HCT116 (cell line): Measurements from ENCODE around the gene SESN3. TPM values are rescaled to one million over a fixed set of nuclear protein-coding genes. Genes with fewer than 3 reads are reported as not detected.

Experiments used
- ATAC-seq: fragments of 200-7000 bp; cut with Tn5 transposase; 2 replicates; pipeline ENCODE4 v1.9.1; 2020; ENCODE audit warnings: mild to moderate bottlenecking, moderate library complexity
- BruUV-seq: library from RNA; stranded (reverse); fragments of 400-500 nt; replicated peaks from 2 replicates; lab custom pipeline; 2021; lab: Mats Ljungman, UMichigan
- CTCF ChIA-PET: fragments of 300-600 bp; sonication (Branson Sonifier 250); formaldehyde crosslinking; loops from one replicate; lab custom pipeline; 2021; ENCODE audit warnings: antibody characterized with exemption; lab: Charles Lee
- POLR2A ChIA-PET: fragments of 300-600, 350-600 bp; sonication (Branson Sonifier 250); formaldehyde crosslinking; loops from one replicate; lab custom pipeline; 2021; ENCODE audit warnings: antibody characterized with exemption; lab: Charles Lee
- RAD21 ChIA-PET, 2 experiments: fragments of 300-600 bp; sonication (Branson Sonifier 250); formaldehyde crosslinking; loops; one replicate each; lab custom pipeline; 2023; ENCODE audit warnings: low total read pairs in 2 of 2; ENCODE audit not compliant: uncharacterized antibody in 2 of 2, unreplicated experiment in 2 of 2, low non-redundant PET in 1 of 2; lab: Charles Lee
- DNase-seq: peaks from one replicate; pipeline ENCODE4 v3.0.0-alpha.2; 2010; ENCODE audit warnings: low read depth, low spot score
- H2AFZ ChIP-seq: fragments of 200-600 bp; shearing (Covaris generic), sonication (generic); 2 replicates; pipeline ENCODE4 v1.6.1; 2017; ENCODE audit warnings: low read depth, mixed run types, mixed read lengths, antibody characterized with exemption, low read length; ENCODE audit not compliant: poor library complexity, severe bottlenecking
- H3K27ac ChIP-seq: 2 replicates; pipeline ENCODE4 v1.5.1; 2012; ENCODE audit warnings: low read depth, low read length
- H3K27me3 ChIP-seq: fragments of 200-600 bp; sonication (generic); 2 replicates; pipeline ENCODE4 v1.6.1; 2016; ENCODE audit warnings: mixed run types, low read length, mixed read lengths; ENCODE audit not compliant: insufficient read depth
- H3K36me3 ChIP-seq, 2 experiments: fragments of 200-500 bp in 1 of 2; fragments of 200-600 bp in 1 of 2; sonication (Bioruptor generic) in 1 of 2; sonication (generic) in 1 of 2; 2 replicates each; pipeline versions ENCODE4 v1.5.1 to v1.6.1; 2014 to 2016; ENCODE audit warnings: low read length in 2 of 2, inconsistent platforms in 1 of 2, mixed read lengths in 1 of 2, mixed run types in 1 of 2; ENCODE audit not compliant: insufficient read depth in 2 of 2, control insufficient read depth in 1 of 2
- H3K4me1 ChIP-seq, 2 experiments: fragments of 200-600 bp in 1 of 2; sonication (generic) in 1 of 2; 2 replicates each; pipeline versions ENCODE4 v1.5.1 to v1.6.1; 2012 to 2017; ENCODE audit warnings: low read length in 2 of 2, inconsistent platforms in 1 of 2, mild to moderate bottlenecking in 1 of 2, mixed read lengths in 1 of 2, mixed run types in 1 of 2, moderate library complexity in 1 of 2; ENCODE audit not compliant: insufficient read depth in 2 of 2, control insufficient read depth in 1 of 2
- H3K4me2 ChIP-seq: fragments of 200-600 bp; sonication (generic); 2 replicates; pipeline ENCODE4 v1.6.1; 2017; ENCODE audit warnings: mixed run types, low read length, mixed read lengths
- H3K4me3 ChIP-seq, 2 experiments: fragments of 200-600 bp in 1 of 2; sonication (generic) in 1 of 2; replicated peaks in 1 of 2; 2 replicates each; pipeline ENCODE4 v1.5.1; 2011 to 2016; ENCODE audit warnings: low read length in 2 of 2, control low read depth in 1 of 2, low read depth in 1 of 2, mild to moderate bottlenecking in 1 of 2, mixed read lengths in 1 of 2, mixed run types in 1 of 2
- H3K79me2 ChIP-seq: fragments of 200-600 bp; sonication (generic); 2 replicates; pipeline ENCODE4 v1.6.1; 2017; ENCODE audit warnings: mild to moderate bottlenecking, mixed run types, low read length, moderate library complexity, mixed read lengths; ENCODE audit not compliant: insufficient read depth
- H3K9ac ChIP-seq: fragments of 200-600 bp; sonication (generic); 2 replicates; pipeline ENCODE4 v1.6.1; 2016; ENCODE audit warnings: low read length, mixed read lengths
- H3K9me2 ChIP-seq: fragments of 200-600 bp; sonication (generic), shearing (Covaris generic); 2 replicates; pipeline ENCODE4 v1.6.1; 2017; ENCODE audit warnings: mixed run types, mild to moderate bottlenecking, moderate library complexity; ENCODE audit not compliant: insufficient read depth
- H3K9me3 ChIP-seq, 2 experiments: fragments of 200-500 bp in 1 of 2; fragments of 200-600 bp in 1 of 2; sonication (Bioruptor generic) in 1 of 2; sonication (generic) in 1 of 2; 2 replicates each; pipeline ENCODE4 v1.6.1; 2014 to 2017; ENCODE audit warnings: low read length in 2 of 2, mixed read lengths in 2 of 2, inconsistent platforms in 1 of 2, low read depth in 1 of 2, mild to moderate bottlenecking in 1 of 2, mixed run types in 1 of 2, moderate library complexity in 1 of 2; ENCODE audit not compliant: control insufficient read depth in 1 of 2, insufficient read depth in 1 of 2
- H4K20me1 ChIP-seq: fragments of 200-600 bp; sonication (generic), shearing (Covaris generic); 2 replicates; pipeline ENCODE4 v1.6.1; 2017; ENCODE audit warnings: mixed run types, mild to moderate bottlenecking, moderate library complexity; ENCODE audit not compliant: insufficient read depth
- CBX3 ChIP-seq: IDR thresholded peaks from 2 replicates; pipeline ENCODE4 v1.6.1; 2012; ENCODE audit warnings: low read depth
- CEBPB ChIP-seq: IDR thresholded peaks from 2 replicates; pipeline ENCODE4 v1.6.1; 2012; ENCODE audit warnings: low read depth
- EGR1 ChIP-seq: IDR thresholded peaks from 2 replicates; pipeline ENCODE4 v1.6.1; 2012; ENCODE audit warnings: low read depth
- ELF1 ChIP-seq: IDR thresholded peaks from 2 replicates; pipeline ENCODE4 v1.6.1; 2012; ENCODE audit warnings: low read depth, borderline replicate concordance
- EZH2phosphoT487 ChIP-seq: fragments of 200-600 bp; IDR thresholded peaks from 2 replicates; pipeline ENCODE4 v1.6.1; 2018; ENCODE audit warnings: antibody characterized with exemption, borderline replicate concordance
- FOSL1 ChIP-seq: IDR thresholded peaks from 2 replicates; pipeline ENCODE4 v1.6.1; 2012; ENCODE audit warnings: low read depth
- JUND ChIP-seq: IDR thresholded peaks from 2 replicates; pipeline ENCODE4 v1.6.1; 2012
- MAX ChIP-seq: IDR thresholded peaks from 2 replicates; pipeline ENCODE4 v1.6.1; 2012
- POLR2A ChIP-seq: IDR thresholded peaks from 2 replicates; pipeline ENCODE4 v1.7.0; 2011; ENCODE audit warnings: borderline replicate concordance; ENCODE audit not compliant: insufficient read depth, insufficient read length; ENCODE audit errors: extremely low read depth
- POLR2AphosphoS5 ChIP-seq: IDR thresholded peaks from 2 replicates; pipeline ENCODE4 v1.6.1; 2011; ENCODE audit warnings: mild to moderate bottlenecking, low read depth, low read length, moderate library complexity
- RAD21 ChIP-seq: IDR thresholded peaks from 2 replicates; pipeline ENCODE4 v1.6.1; 2012; ENCODE audit warnings: low read depth, mild to moderate bottlenecking
- SIN3A ChIP-seq: IDR thresholded peaks from 2 replicates; pipeline ENCODE4 v1.6.1; 2012; ENCODE audit warnings: low read depth
- SP1 ChIP-seq: IDR thresholded peaks from 2 replicates; pipeline ENCODE4 v1.6.1; 2012; ENCODE audit warnings: low read depth
- SRF ChIP-seq: IDR thresholded peaks from 2 replicates; pipeline ENCODE4 v1.6.1; 2012; ENCODE audit warnings: low read depth
- TCF7L2 ChIP-seq: IDR thresholded peaks from 2 replicates; pipeline ENCODE4 v1.7.0; 2011; ENCODE audit warnings: borderline replicate concordance, inconsistent platforms; ENCODE audit not compliant: insufficient read depth, insufficient read length; ENCODE audit errors: extremely low read depth
- ZFX ChIP-seq: fragments of 450-650 bp; IDR thresholded peaks from 2 replicates; pipeline ENCODE4 v1.6.1; 2017
- ZNF274 ChIP-seq: fragments of 200-500 bp; sonication (Bioruptor generic); IDR thresholded peaks from 2 replicates; pipeline ENCODE4 v1.6.1; 2014; ENCODE audit warnings: mild to moderate bottlenecking, low read depth, low read length, inconsistent platforms
- intact Hi-C: fragments of 100-400 bp; cut with micrococcal nuclease; formaldehyde crosslinking; loops from 2 replicates; pipeline ENCODE4 v1.10.0; 2022
- total RNA-seq: library from RNA; stranded (reverse); gene quantifications from one replicate; pipeline ENCODE4 v1.2.1, GENCODE V29; 2021; ENCODE audit not compliant: unreplicated experiment
- TF ChIP-seq, protein P1 (sequence below): IDR thresholded peaks from 2 replicates; pipeline ENCODE4 v1.6.1; 2012; ENCODE audit warnings: low read depth
- TF ChIP-seq, protein P2 (sequence below): IDR thresholded peaks from 2 replicates; pipeline ENCODE4 v1.6.1; 2012
- TF ChIP-seq, protein P3 (sequence below), 3 experiments: fragments of 200-600 bp in 1 of 3; sonication (generic) in 1 of 3; IDR thresholded peaks in 2 of 3; conservative IDR thresholded peaks in 1 of 3; 2 replicates each; pipeline ENCODE4 v1.5.1; 2012 to 2017; ENCODE audit warnings: low read depth in 2 of 3, low read length in 2 of 3, antibody characterized with exemption in 1 of 3, borderline replicate concordance in 1 of 3, control low read depth in 1 of 3, mild to moderate bottlenecking in 1 of 3, mixed read lengths in 1 of 3, mixed run types in 1 of 3, moderate library complexity in 1 of 3; ENCODE audit not compliant: insufficient read depth in 1 of 3

The SESN3 gene
- total RNA-seq, 1 experiment from 2014 or later = 4.2 TPM

- H3K36me3 ChIP-seq = no peaks in the 10 kb centered on the region
Measured at GRCh38 chr11:95121698-95122097, 109.3 kb downstream of the SESN3 start.

More at GRCh38 chr11:95121698-95122097, 109.3 kb downstream of the SESN3 start:
- Histone ChIP-seq H3K79me2 (peaks cover 27% of the 10 kb centered on the region; the same call in 1 of the 2 replicates), H4K20me1 (no peaks in the 10 kb centered on the region), H3K4me1 (peaks cover 42% of the 10 kb centered on the region in 2 experiments), H2AFZ (no peak overlapping the region), H3K4me2 (peak overlapping the region; percentile 46), H3K9ac (no peak overlapping the region), H3K9me2 (no peaks in the 10 kb centered on the region)
- RAD21 ChIA-PET = no interaction called here
- TF ChIP-seq EGR1 (no peak), TCF7L2 (no peak), SP1 (no peak), JUND (no peak), SIN3A (no peak), CEBPB (no peak), ZNF274 (no peak), POLR2A (no peak), CBX3 (no peak), MAX (no peak), POLR2AphosphoS5 (no peak), ELF1 (no peak), ZFX (no peak), FOSL1 (no peak), EZH2phosphoT487 (no peak), RAD21 (no peak), SRF (no peak)
- TF ChIP-seq, protein P1, sequence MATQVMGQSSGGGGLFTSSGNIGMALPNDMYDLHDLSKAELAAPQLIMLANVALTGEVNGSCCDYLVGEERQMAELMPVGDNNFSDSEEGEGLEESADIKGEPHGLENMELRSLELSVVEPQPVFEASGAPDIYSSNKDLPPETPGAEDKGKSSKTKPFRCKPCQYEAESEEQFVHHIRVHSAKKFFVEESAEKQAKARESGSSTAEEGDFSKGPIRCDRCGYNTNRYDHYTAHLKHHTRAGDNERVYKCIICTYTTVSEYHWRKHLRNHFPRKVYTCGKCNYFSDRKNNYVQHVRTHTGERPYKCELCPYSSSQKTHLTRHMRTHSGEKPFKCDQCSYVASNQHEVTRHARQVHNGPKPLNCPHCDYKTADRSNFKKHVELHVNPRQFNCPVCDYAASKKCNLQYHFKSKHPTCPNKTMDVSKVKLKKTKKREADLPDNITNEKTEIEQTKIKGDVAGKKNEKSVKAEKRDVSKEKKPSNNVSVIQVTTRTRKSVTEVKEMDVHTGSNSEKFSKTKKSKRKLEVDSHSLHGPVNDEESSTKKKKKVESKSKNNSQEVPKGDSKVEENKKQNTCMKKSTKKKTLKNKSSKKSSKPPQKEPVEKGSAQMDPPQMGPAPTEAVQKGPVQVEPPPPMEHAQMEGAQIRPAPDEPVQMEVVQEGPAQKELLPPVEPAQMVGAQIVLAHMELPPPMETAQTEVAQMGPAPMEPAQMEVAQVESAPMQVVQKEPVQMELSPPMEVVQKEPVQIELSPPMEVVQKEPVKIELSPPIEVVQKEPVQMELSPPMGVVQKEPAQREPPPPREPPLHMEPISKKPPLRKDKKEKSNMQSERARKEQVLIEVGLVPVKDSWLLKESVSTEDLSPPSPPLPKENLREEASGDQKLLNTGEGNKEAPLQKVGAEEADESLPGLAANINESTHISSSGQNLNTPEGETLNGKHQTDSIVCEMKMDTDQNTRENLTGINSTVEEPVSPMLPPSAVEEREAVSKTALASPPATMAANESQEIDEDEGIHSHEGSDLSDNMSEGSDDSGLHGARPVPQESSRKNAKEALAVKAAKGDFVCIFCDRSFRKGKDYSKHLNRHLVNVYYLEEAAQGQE = no peak
- TF ChIP-seq, protein P2, sequence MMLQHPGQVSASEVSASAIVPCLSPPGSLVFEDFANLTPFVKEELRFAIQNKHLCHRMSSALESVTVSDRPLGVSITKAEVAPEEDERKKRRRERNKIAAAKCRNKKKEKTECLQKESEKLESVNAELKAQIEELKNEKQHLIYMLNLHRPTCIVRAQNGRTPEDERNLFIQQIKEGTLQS = no peak
- TF ChIP-seq, protein P3, sequence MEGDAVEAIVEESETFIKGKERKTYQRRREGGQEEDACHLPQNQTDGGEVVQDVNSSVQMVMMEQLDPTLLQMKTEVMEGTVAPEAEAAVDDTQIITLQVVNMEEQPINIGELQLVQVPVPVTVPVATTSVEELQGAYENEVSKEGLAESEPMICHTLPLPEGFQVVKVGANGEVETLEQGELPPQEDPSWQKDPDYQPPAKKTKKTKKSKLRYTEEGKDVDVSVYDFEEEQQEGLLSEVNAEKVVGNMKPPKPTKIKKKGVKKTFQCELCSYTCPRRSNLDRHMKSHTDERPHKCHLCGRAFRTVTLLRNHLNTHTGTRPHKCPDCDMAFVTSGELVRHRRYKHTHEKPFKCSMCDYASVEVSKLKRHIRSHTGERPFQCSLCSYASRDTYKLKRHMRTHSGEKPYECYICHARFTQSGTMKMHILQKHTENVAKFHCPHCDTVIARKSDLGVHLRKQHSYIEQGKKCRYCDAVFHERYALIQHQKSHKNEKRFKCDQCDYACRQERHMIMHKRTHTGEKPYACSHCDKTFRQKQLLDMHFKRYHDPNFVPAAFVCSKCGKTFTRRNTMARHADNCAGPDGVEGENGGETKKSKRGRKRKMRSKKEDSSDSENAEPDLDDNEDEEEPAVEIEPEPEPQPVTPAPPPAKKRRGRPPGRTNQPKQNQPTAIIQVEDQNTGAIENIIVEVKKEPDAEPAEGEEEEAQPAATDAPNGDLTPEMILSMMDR (IDR thresholded peaks at IDR 0.05 in 2 of 3, conservative IDR thresholded peaks at IDR 0.05 in 1 of 3; ENCODE audit: borderline replicate concordance in 1 of 3, insufficient read depth in 1 of 3, low read depth in 2 of 3, low read length in 2 of 3) = no peak
- TF ChIP-seq, all 23 proteins: peak for 0
- no peaks in the 10 kb centered on the region for H3K27me3 ChIP-seq
- no peaks in the 10 kb centered on the region for H3K9me3 ChIP-seq
- H3K27ac ChIP-seq = no peak overlapping the region
- ChIA-PET CTCF (no interaction called here), POLR2A (interaction anchor here (0.9 kb wide), 1 partner anchor 14 kb away, joined by 4 read pairs; no protein-coding TSS in a partner anchor)
- no peak overlapping the region for H3K4me3 ChIP-seq
- ATAC-seq (no peak), DNase-seq (no peak)
- intact Hi-C loops = no loop called here
- BruUV-seq = no TSS peak
